GM21367 (cell line): ENCODE results near the gene POLA2.
"Not testable (repeated sequence)": the region's sequence is repeated elsewhere in the genome, so short reads cannot be mapped to it uniquely, and the experiment has no call there.

ENCODE experiments used
- ATAC-seq: cut with Tn5 transposase; IDR thresholded peaks from one replicate; pipeline ENCODE4 v1.9.1; 2021; ENCODE audit not compliant: unreplicated experiment

The POLA2 gene

DNA sequence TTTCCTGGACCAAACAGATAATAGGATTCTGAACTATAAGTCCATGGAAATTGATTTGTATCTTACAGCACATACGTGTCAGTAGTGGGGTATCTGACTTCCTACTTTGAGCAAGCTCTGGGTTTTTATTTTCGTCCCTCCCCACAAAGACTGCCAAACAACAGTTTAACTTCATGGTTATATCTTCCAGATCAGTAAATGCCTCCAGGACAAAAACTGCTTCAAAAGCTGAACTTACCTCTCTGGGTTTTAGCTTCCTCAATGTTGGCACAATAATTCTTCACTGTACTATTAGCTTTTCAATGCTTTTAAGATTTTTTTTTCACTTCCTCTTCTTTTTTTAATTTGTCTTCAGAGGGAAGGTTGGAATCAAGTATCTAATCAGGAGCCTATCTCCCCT, 67.7 kb downstream of the POLA2 start:
- ATAC-seq, result no peak

DNA sequence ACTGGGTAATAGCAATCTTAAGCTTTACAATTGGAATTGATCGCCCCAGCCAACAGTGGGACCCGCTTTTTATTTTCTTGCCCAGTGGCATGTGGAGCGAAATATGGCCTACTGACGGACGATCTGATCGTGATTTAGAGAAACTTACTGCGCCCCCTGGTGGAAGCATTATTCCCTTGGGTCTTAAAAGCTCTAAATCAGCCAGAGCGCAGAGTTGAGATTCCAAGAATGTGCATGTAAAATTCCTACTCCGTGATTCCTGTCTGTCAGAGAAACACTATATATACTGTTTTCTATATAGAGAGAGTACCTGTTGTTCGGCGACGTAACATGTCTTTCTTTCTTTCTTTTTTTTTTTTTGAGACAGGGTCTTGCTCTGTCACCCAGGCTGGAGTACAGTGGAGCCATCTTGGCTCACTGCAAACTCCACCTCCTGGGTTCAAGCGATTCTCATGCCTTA, 68.2 kb downstream of the POLA2 start:
- ATAC-seq, result no peak

DNA sequence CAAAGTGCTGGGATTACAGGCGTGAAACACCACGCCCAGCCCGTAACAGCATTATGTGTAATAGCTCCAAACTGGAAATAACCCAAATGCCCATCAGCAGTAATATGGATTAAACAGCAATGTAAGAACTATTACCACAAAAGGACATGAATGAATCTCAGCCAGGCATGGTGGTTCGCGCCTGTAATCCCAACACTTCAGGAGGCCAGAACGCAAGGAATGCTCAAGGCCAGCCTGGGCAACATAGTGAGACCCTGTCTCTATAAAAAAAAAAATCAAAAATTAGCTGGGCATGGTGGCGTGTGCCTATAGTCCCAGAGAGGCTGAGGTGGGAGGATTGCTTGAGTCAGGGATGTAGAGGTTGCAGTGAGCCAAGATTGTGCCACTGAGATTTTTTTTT, 68.8 kb downstream of the POLA2 start:
- ATAC-seq, result no peak

DNA sequence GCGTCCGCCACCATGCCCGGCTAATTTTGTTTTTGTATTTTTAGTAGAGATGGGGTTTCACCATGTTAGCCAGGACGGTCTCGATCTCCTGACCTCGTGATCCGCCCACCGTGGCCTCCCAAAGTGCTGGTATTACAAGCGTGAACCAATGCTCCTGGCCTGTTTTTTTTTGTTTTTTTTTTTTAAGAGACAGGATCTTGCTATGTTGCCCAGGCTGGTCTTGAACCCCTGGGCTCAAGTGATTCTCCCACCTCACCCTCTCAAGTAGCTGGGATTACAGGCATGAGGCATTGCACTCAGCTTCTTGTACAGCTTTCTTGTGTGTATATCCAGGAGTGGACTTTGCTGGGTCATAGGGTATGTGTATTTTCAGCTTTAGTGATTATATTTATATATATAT, 70.8 kb downstream of the POLA2 start:
- not testable (repeated sequence) for ATAC-seq

DNA sequence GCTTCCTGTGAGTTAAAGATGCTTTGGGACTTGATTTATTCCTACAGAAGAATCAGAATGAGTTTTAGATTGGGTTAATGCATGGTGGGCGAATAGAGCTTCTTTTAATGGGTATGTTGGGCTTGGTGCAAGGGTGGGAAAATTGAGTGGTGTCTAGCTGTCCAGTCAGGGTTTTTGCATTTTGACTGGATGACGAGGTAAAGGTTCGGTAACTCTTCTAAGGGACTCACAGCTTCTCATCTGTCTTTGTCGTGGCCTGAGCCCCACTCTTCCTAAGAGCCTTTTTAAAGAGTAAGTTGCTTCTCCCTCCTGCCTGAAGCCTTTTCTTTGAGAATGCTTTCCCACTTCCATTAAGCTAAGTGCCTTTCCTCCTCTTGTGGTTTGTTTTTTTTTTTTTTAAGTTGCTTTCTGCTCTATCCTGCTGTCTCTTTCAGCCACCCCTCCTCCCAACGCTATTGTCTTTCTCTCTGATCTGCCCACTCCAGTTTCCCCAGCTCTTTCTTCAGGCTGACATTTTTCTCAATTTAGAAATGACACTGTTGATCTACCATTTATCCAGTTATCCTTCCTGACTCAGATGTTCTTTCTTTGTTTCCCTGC, 73.0 kb downstream of the POLA2 start:
- ATAC-seq, result no peak

DNA sequence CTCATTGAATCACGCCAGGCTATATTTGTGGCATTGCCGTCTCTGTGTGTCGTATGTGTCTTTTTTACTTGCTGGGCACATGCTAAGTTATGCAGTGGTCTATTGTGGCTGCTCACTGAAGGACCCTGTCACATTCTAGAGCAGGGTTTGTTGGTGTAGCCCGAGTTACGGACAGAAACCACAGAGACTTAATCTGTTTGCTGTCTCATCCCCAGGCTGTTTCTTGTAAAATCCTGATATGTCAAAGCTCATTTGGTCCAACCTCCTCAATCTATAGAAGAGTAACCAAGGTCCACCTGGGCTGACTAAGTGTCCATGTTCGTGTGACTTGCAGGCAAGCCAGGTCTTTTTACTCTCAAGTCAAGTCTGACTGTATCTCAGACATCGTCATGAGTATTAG, 76.9 kb downstream of the POLA2 start:
- no peak for ATAC-seq

DNA sequence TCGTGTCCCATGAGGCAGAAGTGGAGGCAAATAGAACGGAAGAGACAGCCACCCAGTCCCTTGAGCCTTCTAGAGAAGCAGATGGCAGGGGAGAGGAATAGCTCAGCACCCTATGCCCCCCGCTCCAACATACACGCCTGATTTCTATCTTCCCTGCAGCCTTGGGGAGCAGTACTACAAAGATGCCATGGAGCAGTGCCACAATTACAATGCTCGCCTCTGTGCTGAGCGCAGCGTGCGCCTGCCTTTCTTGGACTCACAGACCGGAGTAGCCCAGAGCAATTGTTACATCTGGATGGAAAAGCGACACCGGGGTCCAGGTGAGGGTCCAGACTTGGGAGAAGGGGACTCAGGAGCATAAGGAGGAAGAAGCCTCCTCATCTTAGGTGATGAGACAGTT, 78.5 kb downstream of the POLA2 start:
- no peak for ATAC-seq

DNA sequence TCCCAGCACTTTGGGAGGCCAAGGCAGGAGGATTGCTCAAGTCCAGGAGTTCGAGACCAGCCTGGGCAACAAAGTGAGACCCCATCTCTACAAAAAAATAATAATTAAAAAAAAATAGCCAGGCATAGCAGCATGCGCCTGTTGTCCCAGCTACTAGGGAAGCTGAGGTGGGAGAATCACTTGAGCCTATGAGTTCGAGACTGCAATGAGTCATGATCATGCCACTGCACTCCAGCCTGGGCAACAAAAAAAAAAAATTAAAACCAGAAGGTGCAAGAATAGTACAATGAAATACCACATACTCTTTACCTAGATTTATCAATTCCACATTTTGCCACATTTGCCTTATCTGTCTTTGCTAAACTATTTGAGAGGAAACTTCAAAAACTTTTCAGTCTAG, 80.1 kb downstream of the POLA2 start:
- ATAC-seq, result no peak
